H1 (cell line): ENCODE data around the gene ZNF500. TPM values are rescaled to one million over a fixed set of nuclear protein-coding genes. Genes with fewer than 3 reads are reported as not detected.

ENCODE experiments used
- CBX5 ChIP-seq: fragments of 300-800, 300-1000 bp; sonication (generic); IDR thresholded peaks from 2 replicates; pipeline ENCODE4 v1.7.1; 2016; ENCODE audit warnings: antibody characterized with exemption, low read length, low read depth
- CHD1 ChIP-seq: IDR thresholded peaks from 2 replicates; pipeline ENCODE4 v1.6.1; 2012; ENCODE audit warnings: low read depth, low read length, improper control_type of control experiment
- CHD7 ChIP-seq: fragments of 300-600 bp; sonication (generic); IDR thresholded peaks from 2 replicates; pipeline ENCODE4 v1.7.1; 2012; ENCODE audit warnings: low read length, moderate library complexity, mild to moderate bottlenecking, inconsistent platforms; ENCODE audit not compliant: insufficient replicate concordance
- CREB1 ChIP-seq: IDR thresholded peaks from 2 replicates; pipeline ENCODE4 v1.6.1; 2012; ENCODE audit warnings: inconsistent platforms
- JUN ChIP-seq: IDR thresholded peaks from 2 replicates; pipeline ENCODE4 v1.6.1; 2011; ENCODE audit warnings: low read depth, mild to moderate bottlenecking, improper control_type of control experiment, low read length
- JUND ChIP-seq: IDR thresholded peaks from 2 replicates; pipeline ENCODE4 v1.6.1; 2011; ENCODE audit warnings: mild to moderate bottlenecking, improper control_type of control experiment, low read length
- KDM1A ChIP-seq: fragments of 200-600, 300-600 bp; sonication (generic); IDR thresholded peaks from 2 replicates; pipeline ENCODE4 v1.7.1; 2016; ENCODE audit warnings: mild to moderate bottlenecking, low read length, borderline replicate concordance
- RBBP5 ChIP-seq: IDR thresholded peaks from 2 replicates; pipeline ENCODE4 v1.7.1; 2012; ENCODE audit warnings: low read depth, mild to moderate bottlenecking, inconsistent platforms, low read length, moderate library complexity, borderline replicate concordance
- RNF2 ChIP-seq: fragments of 200-900, 300-1000 bp; sonication (generic); IDR thresholded peaks from 2 replicates; pipeline ENCODE4 v1.7.1; 2016; ENCODE audit warnings: borderline replicate concordance, low read depth, mild to moderate bottlenecking, antibody characterized with exemption, low read length; ENCODE audit not compliant: poor library complexity, severe bottlenecking; ENCODE audit errors: missing control alignments
- SUZ12 ChIP-seq: fragments of 200-600 bp; sonication (generic); IDR thresholded peaks from 2 replicates; pipeline ENCODE4 v1.6.1; 2012; ENCODE audit warnings: mild to moderate bottlenecking, inconsistent platforms, low read length, moderate library complexity, mixed read lengths
- TCF12 ChIP-seq: IDR thresholded peaks from 2 replicates; pipeline ENCODE4 v1.6.1; 2011; ENCODE audit warnings: low read depth, mild to moderate bottlenecking, low read length
- YY1 ChIP-seq: IDR thresholded peaks from 2 replicates; pipeline ENCODE4 v1.6.1; 2011; ENCODE audit warnings: low read depth, mild to moderate bottlenecking, low read length
- polyA plus RNA-seq, 7 experiments: library from polyadenylated mRNA; depleted of rRNA in 3 of 7; stranded (reverse) in 5 of 7; unstranded in 2 of 7; fragments of >200 nt in 5 of 7; fragments of 200-250 nt in 2 of 7; gene quantifications; 1 replicate in 5 of 7; 2 replicates in 1 of 7; 4 replicates in 1 of 7; pipeline versions ENCODE4 v1.2.1 to v1.2.3, GENCODE V29; 2011 to 2013; ENCODE audit warnings: missing spikeins in 2 of 7, mixed read lengths in 2 of 7
- total RNA-seq: library from RNA; stranded (reverse); fragmentation: NEBNext Ultra II Directional; extraction: Animal tissue kit (Norgen Biotek cat#: 25700); gene quantifications from 2 replicates; pipeline ENCODE4 v1.2.1, GENCODE V29; 2021
- TF ChIP-seq, protein P1 (sequence below): IDR thresholded peaks from 2 replicates; pipeline ENCODE4 v1.6.1; 2012; ENCODE audit warnings: inconsistent platforms

ZNF500 gene
- total and polyA plus RNA-seq, 2 of the 8 experiments (the other 6 are each of a cell fraction or from before 2014, with no cell fraction given), result 10.3 to 10.4 TPM

DNA sequence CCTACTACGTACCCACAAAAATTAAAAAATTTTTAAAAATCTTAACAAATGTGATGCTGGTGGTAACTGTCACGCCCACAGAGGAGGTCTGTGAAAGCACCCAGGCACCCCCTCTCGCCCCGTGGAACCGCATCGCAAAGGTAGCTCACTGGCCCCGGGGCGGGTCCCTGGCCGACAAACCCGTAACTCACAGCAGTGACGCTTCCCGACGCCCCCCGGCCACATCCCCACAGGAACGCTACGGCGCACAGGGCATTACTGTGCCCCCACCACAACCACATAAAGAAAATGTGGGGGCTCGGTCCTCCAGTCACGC, 33.3 kb downstream of the ZNF500 start (continued):
- no peak for TF ChIP-seq CHD7
- TF ChIP-seq JUN, result no peak
- TF ChIP-seq CBX5, result no peak
- TF ChIP-seq RNF2, result no peak
- TF ChIP-seq CHD1, result no peak
- no peak for TF ChIP-seq CREB1
- TF ChIP-seq TCF12, result no peak
- TF ChIP-seq YY1, result no peak
- no peak for TF ChIP-seq KDM1A
- TF ChIP-seq, protein P1, sequence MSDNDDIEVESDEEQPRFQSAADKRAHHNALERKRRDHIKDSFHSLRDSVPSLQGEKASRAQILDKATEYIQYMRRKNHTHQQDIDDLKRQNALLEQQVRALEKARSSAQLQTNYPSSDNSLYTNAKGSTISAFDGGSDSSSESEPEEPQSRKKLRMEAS, result no peak
- TF ChIP-seq SUZ12, result no peak
- no peak for TF ChIP-seq RBBP5
- TF ChIP-seq JUND, result no peak
